Lung (tissue), 16 donors: ENCODE measurements around the gene RAD54L2. TPM values are rescaled to one million over a fixed set of nuclear protein-coding genes. Genes with fewer than 3 reads are reported as not detected.

ENCODE experiments used
- ATAC-seq: fragments of 200-7000 bp; cut with Tn5 transposase; one replicate; pipeline ENCODE4 v1.9.1; 2020; ENCODE audit warnings: moderate number of reproducible peaks; ENCODE audit not compliant: insufficient read depth, low FRiP score
- DNase-seq, 3 donors: peaks; one replicate each; pipeline ENCODE4 v3.0.0-alpha.2; 2013 to 2017
- H3K27ac ChIP-seq, 2 donors: one replicate each; pipeline ENCODE4 v1.5.1; 2013; ENCODE audit warnings: mild to moderate bottlenecking in 2 of 2, moderate library complexity in 2 of 2, control low read depth in 1 of 2, inconsistent platforms in 1 of 2, low read depth in 1 of 2, low read length in 1 of 2
- H3K27me3 ChIP-seq, 3 donors: one replicate each; pipeline ENCODE4 v1.5.1; 2013; ENCODE audit warnings: low read length in 2 of 3; ENCODE audit not compliant: control insufficient read depth in 3 of 3, insufficient read depth in 3 of 3
- H3K36me3 ChIP-seq, 4 donors: one replicate each; pipeline ENCODE4 v1.5.1; 2013; ENCODE audit warnings: low read length in 4 of 4, mild to moderate bottlenecking in 1 of 4, moderate library complexity in 1 of 4; ENCODE audit not compliant: control insufficient read depth in 4 of 4, insufficient read depth in 4 of 4
- H3K4me1 ChIP-seq, 5 donors: one replicate each; pipeline ENCODE4 v1.5.1; 2013; ENCODE audit warnings: low read length in 5 of 5, mild to moderate bottlenecking in 2 of 5, moderate library complexity in 1 of 5; ENCODE audit not compliant: control insufficient read depth in 5 of 5, insufficient read depth in 5 of 5
- H3K4me3 ChIP-seq: one replicate; pipeline ENCODE4 v1.5.1; 2013; ENCODE audit warnings: mild to moderate bottlenecking, control low read depth, moderate library complexity
- H3K9ac ChIP-seq, 2 donors: one replicate each; pipeline ENCODE4 v1.5.1; 2013; ENCODE audit warnings: low read length in 2 of 2, control low read depth in 1 of 2; ENCODE audit not compliant: insufficient read depth in 1 of 2
- H3K9me3 ChIP-seq, 4 donors: one replicate each; pipeline ENCODE4 v1.5.1; 2013; ENCODE audit warnings: low read length in 3 of 4, mild to moderate bottlenecking in 1 of 4, moderate library complexity in 1 of 4; ENCODE audit not compliant: control insufficient read depth in 4 of 4, insufficient read depth in 3 of 4
- WGBS, 2 donors: extraction: QIAGEN DNeasy Blood & Tissue Kit; methylation state at CpG; one replicate each; pipeline ENCODE4 v1.1.7; 2013; 5-methylcytosine and 5-hydroxymethylcytosine counted together
- long read RNA-seq, 5 donors: transcript quantifications; one replicate each; lab custom pipeline, GENCODE V29; 2026
- polyA plus RNA-seq, 2 donors: library from polyadenylated mRNA; stranded (reverse); fragments of 200-250 nt; gene quantifications; one replicate each; pipeline ENCODE4 v1.2.1, GENCODE V29; 2013
- total RNA-seq, 2 donors: library from RNA; depleted of rRNA in 1 of 2; stranded (reverse); fragments of >200 nt in 1 of 2; gene quantifications; one replicate each; pipeline ENCODE4 v1.2.1, GENCODE V29; 2014 to 2021
- TF ChIP-seq, protein P1 (sequence below): IDR thresholded peaks from 2 replicates; pipeline ENCODE4 v1.5.1; 2012; ENCODE audit warnings: mild to moderate bottlenecking; ENCODE audit errors: control extremely low read depth, extremely low read depth
- donor health status: control.
- donor health status: control.
- donor health status: Bipolar disorder and iron deficiency.
- donor health status: healthy.
- donor health status: DM: yes; HTN: yes; CAD: no.

RAD54L2 gene, protein sequence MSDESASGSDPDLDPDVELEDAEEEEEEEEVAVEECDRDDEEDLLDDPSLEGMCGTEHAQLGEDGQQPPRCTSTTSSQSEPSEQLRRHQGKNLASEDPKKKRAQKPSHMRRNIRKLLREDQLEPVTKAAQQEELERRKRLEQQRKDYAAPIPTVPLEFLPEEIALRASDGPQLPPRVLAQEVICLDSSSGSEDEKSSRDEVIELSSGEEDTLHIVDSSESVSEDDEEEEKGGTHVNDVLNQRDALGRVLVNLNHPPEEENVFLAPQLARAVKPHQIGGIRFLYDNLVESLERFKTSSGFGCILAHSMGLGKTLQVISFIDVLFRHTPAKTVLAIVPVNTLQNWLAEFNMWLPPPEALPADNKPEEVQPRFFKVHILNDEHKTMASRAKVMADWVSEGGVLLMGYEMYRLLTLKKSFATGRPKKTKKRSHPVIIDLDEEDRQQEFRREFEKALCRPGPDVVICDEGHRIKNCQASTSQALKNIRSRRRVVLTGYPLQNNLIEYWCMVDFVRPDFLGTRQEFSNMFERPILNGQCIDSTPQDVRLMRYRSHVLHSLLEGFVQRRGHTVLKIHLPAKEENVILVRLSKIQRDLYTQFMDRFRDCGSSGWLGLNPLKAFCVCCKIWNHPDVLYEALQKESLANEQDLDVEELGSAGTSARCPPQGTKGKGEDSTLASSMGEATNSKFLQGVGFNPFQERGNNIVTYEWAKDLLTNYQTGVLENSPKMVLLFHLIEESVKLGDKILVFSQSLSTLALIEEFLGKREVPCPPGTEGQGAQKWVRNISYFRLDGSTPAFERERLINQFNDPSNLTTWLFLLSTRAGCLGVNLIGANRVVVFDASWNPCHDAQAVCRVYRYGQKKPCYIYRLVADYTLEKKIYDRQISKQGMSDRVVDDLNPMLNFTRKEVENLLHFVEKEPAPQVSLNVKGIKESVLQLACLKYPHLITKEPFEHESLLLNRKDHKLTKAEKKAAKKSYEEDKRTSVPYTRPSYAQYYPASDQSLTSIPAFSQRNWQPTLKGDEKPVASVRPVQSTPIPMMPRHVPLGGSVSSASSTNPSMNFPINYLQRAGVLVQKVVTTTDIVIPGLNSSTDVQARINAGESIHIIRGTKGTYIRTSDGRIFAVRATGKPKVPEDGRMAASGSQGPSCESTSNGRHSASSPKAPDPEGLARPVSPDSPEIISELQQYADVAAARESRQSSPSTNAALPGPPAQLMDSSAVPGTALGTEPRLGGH (N-terminal part only)
- 10 to 100 TPM; 23.1 to 30.6 TPM for total RNA-seq
- polyA plus RNA-seq, result 1 to 10 TPM; 3.6 to 7.3 TPM
- long read RNA-seq, donor 1, partial matches to known transcripts, result 12 of 12 reads
- long read RNA-seq, donor 1, other reads (novel, unspliced or antisense), result 0 of 12 reads
- long read RNA-seq, donor 2, partial matches to known transcripts, result 0 of 1 reads
- long read RNA-seq, donor 2, other reads (novel, unspliced or antisense), result 0 of 1 reads
- long read RNA-seq, donor 3, result 0 reads
- long read RNA-seq, donor 4, result 0 reads
- long read RNA-seq, donor 5, partial matches to known transcripts, result 6 of 7 reads
- long read RNA-seq, donor 5, other reads (novel, unspliced or antisense), result 0 of 7 reads

DNA sequence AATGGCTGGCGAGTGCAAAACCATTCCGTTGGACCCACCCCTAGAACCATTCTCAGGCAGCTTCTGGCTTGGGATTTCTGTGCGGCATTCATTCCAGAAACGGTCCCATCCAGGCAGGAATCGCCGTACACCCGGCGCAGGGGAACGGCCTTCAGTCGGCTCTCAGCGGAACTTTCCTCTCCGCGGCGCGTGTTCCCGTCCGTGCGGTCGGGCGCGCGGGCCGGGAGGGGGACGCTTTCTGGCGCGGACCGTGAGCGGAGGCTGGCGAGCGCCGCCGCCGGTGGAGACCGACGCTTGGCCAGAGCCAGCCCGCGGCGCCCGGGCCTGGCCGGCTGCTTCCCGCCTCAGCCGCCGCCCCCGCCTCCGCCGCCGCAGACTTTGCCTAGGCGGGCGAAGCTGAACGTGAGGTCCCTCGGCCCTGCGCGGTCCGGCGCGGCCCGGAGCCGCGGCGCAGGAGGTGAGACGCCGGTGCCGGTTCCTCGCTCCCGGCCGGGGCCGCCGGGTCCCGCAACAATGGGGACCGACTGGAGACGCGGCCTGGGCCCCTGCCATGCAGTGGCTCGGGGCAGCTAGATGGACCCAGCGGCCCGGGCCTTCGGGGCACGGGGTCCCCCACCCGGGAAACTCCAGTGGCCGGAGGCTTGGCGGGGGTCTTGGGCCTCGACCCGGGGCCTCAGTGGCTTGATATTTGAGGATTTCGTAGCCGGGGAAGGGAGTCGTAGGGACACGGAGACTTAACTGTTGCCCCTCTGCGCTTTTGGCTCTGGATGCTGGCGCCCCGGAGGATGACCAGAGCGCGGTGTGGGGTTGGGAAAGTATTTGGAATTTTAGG is at the start of gene RAD54L2:
Gene RAD54L2, plus strand, starts transcription at position 261 of the 832 bp plus-strand sequence. CDS start 51,702 bp downstream, outside the sequence.
- TF ChIP-seq, protein P1, sequence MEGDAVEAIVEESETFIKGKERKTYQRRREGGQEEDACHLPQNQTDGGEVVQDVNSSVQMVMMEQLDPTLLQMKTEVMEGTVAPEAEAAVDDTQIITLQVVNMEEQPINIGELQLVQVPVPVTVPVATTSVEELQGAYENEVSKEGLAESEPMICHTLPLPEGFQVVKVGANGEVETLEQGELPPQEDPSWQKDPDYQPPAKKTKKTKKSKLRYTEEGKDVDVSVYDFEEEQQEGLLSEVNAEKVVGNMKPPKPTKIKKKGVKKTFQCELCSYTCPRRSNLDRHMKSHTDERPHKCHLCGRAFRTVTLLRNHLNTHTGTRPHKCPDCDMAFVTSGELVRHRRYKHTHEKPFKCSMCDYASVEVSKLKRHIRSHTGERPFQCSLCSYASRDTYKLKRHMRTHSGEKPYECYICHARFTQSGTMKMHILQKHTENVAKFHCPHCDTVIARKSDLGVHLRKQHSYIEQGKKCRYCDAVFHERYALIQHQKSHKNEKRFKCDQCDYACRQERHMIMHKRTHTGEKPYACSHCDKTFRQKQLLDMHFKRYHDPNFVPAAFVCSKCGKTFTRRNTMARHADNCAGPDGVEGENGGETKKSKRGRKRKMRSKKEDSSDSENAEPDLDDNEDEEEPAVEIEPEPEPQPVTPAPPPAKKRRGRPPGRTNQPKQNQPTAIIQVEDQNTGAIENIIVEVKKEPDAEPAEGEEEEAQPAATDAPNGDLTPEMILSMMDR, result no peak
- H3K9me3 ChIP-seq, result no peaks in the 10 kb centered on the region
- ATAC-seq, result peak; percentile 97
- peak within 1 kb of the TSS; percentile 99 for H3K4me3 ChIP-seq
- peak within 1 kb of the TSS; percentile 63 to 85 for H3K9ac ChIP-seq
- peak; percentile 82 to 90 (median 83) for DNase-seq
- peaks cover 0 to 4% (median 1%) of the 10 kb centered on the region in 4 donors for H3K36me3 ChIP-seq
- H3K27me3 ChIP-seq, result no peaks in the 10 kb centered on the region
- peaks cover 0 to 11% (median 6%) of the 10 kb centered on the region in 5 donors for H3K4me1 ChIP-seq
- peak within 1 kb of the TSS; percentile 93 to 96 for H3K27ac ChIP-seq
- WGBS, 2 donors, result 0% methylated on average over 71 to 91 of the region's 91 CpGs

GRCh38 chr3:51498876-51499738 is 39.4 kb upstream of the RAD54L2 start:
- ATAC-seq, result peak; percentile 81
- peaks cover 0 to 13% (median 3%) of the 10 kb centered on the region in 5 donors for H3K4me1 ChIP-seq
- peak overlapping the region; percentile 90 to 97 for H3K27ac ChIP-seq
- no peaks in the 10 kb centered on the region for H3K9me3 ChIP-seq
- WGBS, 2 donors, result 0 to 1% methylated on average over 42 to 43 of the region's 43 CpGs
- H3K36me3 ChIP-seq, result peaks cover 0 to 4% (median 0%) of the 10 kb centered on the region in 4 donors
- H3K4me3 ChIP-seq, result peak overlapping the region; percentile 88
- H3K9ac ChIP-seq, result peak overlapping the region; percentile 59 to 83
- TF ChIP-seq, protein P1, result no peak
- peak; percentile 95 to 96 (median 95) for DNase-seq
- no peaks in the 10 kb centered on the region for H3K27me3 ChIP-seq
